Measurements from ENCODE around the gene ADA.
"Not testable (repeated sequence)": the region's sequence is repeated elsewhere in the genome, so short reads cannot be mapped to it uniquely, and the experiment has no call there.

Gene ADA

DNA sequence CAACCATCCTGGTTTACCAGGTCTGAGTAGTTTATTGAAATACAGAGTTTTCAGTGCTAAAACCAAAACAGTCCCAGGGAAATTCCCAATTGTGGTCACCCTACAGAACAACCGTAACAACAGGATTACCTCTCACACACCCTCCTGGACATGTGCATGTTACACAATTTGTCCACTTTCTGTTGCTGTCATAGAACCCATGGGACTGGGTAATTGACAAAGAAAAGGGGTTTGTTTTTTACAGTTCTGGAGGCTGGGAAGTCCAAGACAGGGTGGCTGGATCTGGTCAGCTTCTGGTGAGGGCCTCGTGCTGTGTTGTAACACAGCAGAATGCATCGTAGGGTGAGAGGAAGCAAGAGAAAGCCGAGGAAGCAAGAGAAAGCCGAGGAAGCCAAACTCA, 9.1 kb upstream of the ADA start:
- in situ Hi-C loops (cut with HindIII; ENCODE audit: low sequenced_read_pairs): no loop called here
- TF ChIP-seq, protein P1, sequence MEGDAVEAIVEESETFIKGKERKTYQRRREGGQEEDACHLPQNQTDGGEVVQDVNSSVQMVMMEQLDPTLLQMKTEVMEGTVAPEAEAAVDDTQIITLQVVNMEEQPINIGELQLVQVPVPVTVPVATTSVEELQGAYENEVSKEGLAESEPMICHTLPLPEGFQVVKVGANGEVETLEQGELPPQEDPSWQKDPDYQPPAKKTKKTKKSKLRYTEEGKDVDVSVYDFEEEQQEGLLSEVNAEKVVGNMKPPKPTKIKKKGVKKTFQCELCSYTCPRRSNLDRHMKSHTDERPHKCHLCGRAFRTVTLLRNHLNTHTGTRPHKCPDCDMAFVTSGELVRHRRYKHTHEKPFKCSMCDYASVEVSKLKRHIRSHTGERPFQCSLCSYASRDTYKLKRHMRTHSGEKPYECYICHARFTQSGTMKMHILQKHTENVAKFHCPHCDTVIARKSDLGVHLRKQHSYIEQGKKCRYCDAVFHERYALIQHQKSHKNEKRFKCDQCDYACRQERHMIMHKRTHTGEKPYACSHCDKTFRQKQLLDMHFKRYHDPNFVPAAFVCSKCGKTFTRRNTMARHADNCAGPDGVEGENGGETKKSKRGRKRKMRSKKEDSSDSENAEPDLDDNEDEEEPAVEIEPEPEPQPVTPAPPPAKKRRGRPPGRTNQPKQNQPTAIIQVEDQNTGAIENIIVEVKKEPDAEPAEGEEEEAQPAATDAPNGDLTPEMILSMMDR (IDR thresholded peaks at IDR 0.05; ENCODE audit: low read depth, low read length): no peak
- no peak overlapping the region for H3K4me3 ChIP-seq (ENCODE audit: low read depth, low read length)
- DNase-seq (ENCODE audit: low read depth, low spot score): no peak

DNA sequence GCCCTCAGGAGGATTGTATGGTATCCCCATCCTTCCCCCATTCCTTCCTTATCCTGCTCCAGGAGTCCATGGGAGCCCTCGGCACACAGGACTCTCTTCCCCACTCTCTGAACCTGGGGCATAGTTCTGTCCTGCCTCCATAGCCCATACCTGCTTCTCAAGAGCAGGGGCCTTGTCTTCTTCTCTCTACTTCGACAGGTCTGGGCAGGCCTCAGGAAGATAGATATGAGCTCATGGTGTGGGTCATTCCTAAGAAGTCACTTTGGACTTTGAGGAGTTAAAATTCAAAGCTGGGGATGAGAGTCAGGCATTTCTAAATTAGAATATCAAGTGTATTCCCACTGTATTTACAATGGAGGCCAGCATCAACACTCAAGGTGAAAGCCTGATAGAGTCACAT, 8.4 kb upstream of the ADA start:
- TF ChIP-seq, protein P1 (IDR thresholded peaks at IDR 0.05; ENCODE audit: low read depth, low read length): no peak

DNA sequence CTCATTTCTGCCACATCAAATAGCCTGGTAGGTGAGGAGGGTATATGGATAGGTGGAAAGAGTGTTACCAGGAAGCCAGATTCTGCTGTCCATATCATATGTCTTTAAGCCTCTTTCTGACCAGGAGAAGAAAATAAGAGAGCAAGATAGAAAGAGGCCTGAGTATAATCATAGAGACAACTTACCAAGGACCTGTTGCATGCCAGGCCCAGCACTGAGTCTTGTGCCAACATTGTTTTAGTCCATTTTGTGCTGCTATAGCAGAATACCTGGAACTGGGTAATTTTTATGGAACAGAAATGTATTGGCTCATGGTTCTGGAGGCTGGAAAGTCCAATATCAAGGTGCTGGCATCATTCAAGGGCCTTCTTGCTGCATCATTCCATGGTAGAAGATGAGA, 7.3 kb upstream of the ADA start:
- in situ Hi-C loops (cut with HindIII; ENCODE audit: low sequenced_read_pairs): no loop called here
- no peak overlapping the region for H3K4me3 ChIP-seq (ENCODE audit: low read depth, low read length)
- DNase-seq (ENCODE audit: low read depth, low spot score): no peak
- TF ChIP-seq, protein P1 (IDR thresholded peaks at IDR 0.05; ENCODE audit: low read depth, low read length): no peak

More for the DNA sequence above, 8.4 kb upstream of the ADA start:
- H3K4me3 ChIP-seq (ENCODE audit: low read depth, low read length): no peak overlapping the region
- in situ Hi-C loops (cut with HindIII; ENCODE audit: low sequenced_read_pairs): no loop called here
- no peak for DNase-seq (ENCODE audit: low read depth, low spot score)

DNA sequence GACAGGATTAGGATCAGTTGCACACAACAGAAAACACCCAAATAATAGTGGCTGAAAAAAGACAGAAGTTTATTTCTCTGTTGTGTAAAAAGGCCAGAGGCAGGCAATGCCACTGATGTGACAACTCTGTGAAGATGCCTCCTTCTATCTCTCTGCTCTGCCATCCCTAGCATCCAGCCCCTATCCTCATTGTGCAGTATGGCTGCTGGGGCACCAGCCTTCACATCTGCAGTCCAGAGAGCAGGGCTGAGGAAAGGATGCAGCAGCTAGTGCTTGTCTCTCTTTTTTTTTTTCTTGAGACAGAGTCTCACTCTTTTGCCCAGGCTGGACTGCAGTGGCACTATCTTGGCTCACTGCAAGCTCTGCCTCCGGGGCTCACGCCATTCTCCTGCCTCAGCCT, 6.4 kb upstream of the ADA start:
- in situ Hi-C loops (cut with HindIII; ENCODE audit: low sequenced_read_pairs): no loop called here
- DNase-seq (ENCODE audit: low read depth, low spot score): no peak
- TF ChIP-seq, protein P1 (IDR thresholded peaks at IDR 0.05; ENCODE audit: low read depth, low read length): no peak
- no peak overlapping the region for H3K4me3 ChIP-seq (ENCODE audit: low read depth, low read length)

DNA sequence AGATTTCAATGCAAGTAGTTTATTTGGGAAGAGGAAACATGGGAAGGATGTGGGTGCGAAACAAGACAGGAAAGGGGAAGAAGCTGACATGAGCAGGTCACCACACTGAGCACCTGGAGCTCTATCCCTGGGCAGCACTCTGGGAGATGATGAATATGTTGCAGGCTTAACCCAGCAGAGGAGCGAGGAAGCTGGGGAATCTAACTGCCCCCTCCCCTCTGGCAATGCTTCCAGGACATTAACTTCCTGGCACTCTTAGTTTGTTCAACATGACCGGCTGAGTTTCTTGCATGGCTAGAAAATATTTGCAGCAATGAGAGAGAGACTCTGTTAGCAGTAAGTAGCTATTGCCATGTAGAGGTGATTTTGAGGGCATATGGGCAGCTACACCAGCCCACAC, 4.9 kb upstream of the ADA start:
- TF ChIP-seq, protein P1 (IDR thresholded peaks at IDR 0.05; ENCODE audit: low read depth, low read length): no peak
- no peak overlapping the region for H3K4me3 ChIP-seq (ENCODE audit: low read depth, low read length)
- DNase-seq (ENCODE audit: low read depth, low spot score): no peak
- in situ Hi-C loops (cut with HindIII; ENCODE audit: low sequenced_read_pairs): no loop called here

DNA sequence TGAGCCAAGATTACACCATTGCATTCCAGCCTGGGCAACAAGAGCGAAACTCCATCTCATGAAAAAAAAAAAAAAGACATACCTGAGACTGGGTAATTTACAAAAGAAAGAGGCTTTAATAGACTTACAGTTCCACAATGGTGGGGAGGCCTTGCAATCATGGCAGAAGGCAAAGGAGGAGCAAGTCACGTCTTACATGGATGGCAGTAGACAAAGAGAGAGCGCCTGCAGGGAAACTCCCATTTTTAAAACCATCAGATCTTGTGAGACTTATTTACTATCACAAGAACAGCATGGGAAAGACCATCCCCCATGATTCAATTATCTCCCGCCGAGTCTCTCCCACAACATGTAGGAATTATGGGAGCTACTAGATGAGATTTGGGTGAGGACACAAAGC, 2.7 kb upstream of the ADA start:
- in situ Hi-C loops (cut with HindIII; ENCODE audit: low sequenced_read_pairs); H3K4me3 ChIP-seq (ENCODE audit: low read depth, low read length); DNase-seq (ENCODE audit: low read depth, low spot score): not testable (repeated sequence)

DNA sequence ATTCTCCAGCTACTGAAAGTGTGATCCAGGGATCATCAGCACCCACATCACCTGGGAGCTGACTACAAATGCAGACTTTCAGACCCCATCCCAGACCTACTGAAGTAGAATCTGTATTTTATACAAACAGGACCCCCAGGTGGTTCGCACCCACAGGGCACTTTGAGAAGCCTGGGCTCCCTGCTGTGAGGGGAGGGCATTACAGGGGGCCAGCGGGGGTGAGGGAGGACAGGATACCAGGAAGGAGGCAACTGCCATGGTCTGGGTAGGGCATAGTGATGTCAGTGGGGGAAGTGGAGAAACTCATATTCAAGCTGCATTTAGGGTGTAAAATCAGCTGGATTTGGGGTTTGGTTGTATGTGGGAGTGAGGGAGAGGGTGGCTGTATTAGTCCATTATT, 2.0 kb upstream of the ADA start:
- H3K4me3 ChIP-seq (ENCODE audit: low read depth, low read length): no peak overlapping the region
- in situ Hi-C loops (cut with HindIII; ENCODE audit: low sequenced_read_pairs): no loop called here
- no peak for DNase-seq (ENCODE audit: low read depth, low spot score)
- TF ChIP-seq, protein P1 (IDR thresholded peaks at IDR 0.05; ENCODE audit: low read depth, low read length): no peak

All from astrocyte of the spinal cord (primary cell).